ENCODE results near the gene ZDHHC12. TPM values are rescaled to one million over a fixed set of nuclear protein-coding genes. Genes with fewer than 3 reads are reported as not detected.
A peak's percentile ranks its signal among the peaks of the same experiment; 100 is the strongest.

The ZDHHC12 gene
- total and polyA plus RNA-seq, 2 donors (not counting 3 experiments of a cell fraction or from before 2014, with no cell fraction given), result 28.8 to 62.0 TPM

DNA sequence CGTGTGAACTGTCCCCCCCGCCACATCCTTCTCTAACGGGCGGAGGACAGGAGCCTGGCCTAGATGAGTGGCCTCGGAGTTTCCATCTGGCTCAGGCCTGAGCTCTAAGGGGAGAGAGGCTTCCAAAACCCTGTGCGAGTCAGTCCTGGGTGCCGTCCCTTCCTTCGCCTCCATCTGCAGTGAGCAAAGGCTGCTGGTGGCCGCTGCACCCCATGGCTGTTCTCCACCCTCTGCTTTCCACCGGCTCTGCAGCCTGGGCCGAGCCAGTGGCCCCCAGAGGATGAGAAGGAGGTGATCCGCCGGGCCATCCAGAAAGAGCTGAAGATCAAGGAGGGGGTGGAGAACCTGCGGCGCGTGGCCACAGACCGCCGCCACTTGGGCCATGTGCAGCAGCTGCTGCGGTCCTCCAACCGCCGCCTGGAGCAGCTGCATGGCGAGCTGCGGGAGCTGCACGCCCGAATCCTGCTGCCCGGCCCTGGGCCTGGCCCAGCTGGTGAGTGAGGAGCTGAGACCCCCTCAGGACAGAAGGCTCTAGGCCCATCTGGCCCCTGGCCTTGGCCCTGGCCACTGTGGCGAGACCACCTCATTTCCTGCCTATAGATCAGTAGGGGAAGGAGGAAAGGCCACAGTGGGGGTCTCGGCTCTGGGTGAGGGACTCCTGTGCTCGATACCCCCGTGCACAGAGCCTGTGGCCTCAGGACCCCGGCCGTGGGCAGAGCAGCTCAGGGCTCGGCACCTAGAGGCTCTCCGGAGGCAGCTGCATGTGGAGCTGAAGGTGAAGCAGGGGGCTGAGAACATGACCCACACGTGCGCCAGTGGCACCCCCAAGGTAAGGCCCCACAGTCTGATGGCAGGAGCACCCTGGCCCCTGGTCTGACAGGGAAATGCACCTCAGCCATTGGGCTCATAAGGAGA lies 18.6 kb downstream of the ZDHHC12 start:
- dilution Hi-C loops (cut with MboI; ENCODE audit: extremely low pct_ligation_motif_present, low sequenced_read_pairs), result no loop called here
- Histone ChIP-seq H3K4me2 (ENCODE audit: insufficient read depth, low read length) (no peak overlapping the region), H3K27me3 (ENCODE audit: control insufficient read depth in 2 of 2, insufficient read depth in 2 of 2, low read length in 2 of 2) (no peaks in the 10 kb centered on the region), H2AFZ (ENCODE audit: low read depth, low read length) (no peak overlapping the region), H3K4me3 (replicated peaks in 1 of 3; ENCODE audit: insufficient read depth in 1 of 3, low read depth in 1 of 3, low read length in 3 of 3) (no peak overlapping the region), H4K20me1 (replicated peaks; ENCODE audit: control insufficient read depth, extremely low read depth, insufficient read depth, low read length) (no peaks in the 10 kb centered on the region), H3K79me2 (ENCODE audit: control insufficient read depth, insufficient read depth, low read length) (peaks cover 10% of the 10 kb centered on the region), H3K9me1 (replicated peaks; ENCODE audit: control insufficient read depth, extremely low read depth, insufficient read depth, low read length) (no peaks in the 10 kb centered on the region), H3K4me1 (ENCODE audit: control insufficient read depth, extremely low read depth, insufficient read depth, low read length) (peaks cover 14% of the 10 kb centered on the region), H3K9me3 (replicated peaks; ENCODE audit: control insufficient read depth, insufficient read depth, low read length) (no peaks in the 10 kb centered on the region), H3K9ac (replicated peaks; ENCODE audit: extremely low read depth, insufficient read depth, low read length) (no peak overlapping the region), H3K36me3 (ENCODE audit: control insufficient read depth in 2 of 2, extremely low read depth in 1 of 2, insufficient read depth in 2 of 2, low read length in 2 of 2) (peaks cover 2 to 4% of the 10 kb centered on the region in 2 experiments), H3K27ac (ENCODE audit: insufficient read depth, low read depth, low read length) (no peak overlapping the region)
- POLR2A ChIA-PET, result interaction anchor here (0.5 kb wide), 1 partner anchor 11 kb away, joined by 6 read pairs; no protein-coding TSS in a partner anchor
- intact Hi-C loops (cut with micrococcal nuclease), result no loop called here
- CTCF ChIA-PET, result interaction anchor here (2.1 kb wide), 1 partner anchor 19 kb away, joined by 7 read pairs; the partner anchor contains the start of gene ZDHHC12
- DNase-seq (ENCODE audit: low read depth, low spot score) (no peak), FAIRE-seq (no peak)
- no TSS peak for BruUV-seq (replicated peaks)
- TF ChIP-seq FOS (IDR thresholded peaks at IDR 0.05; ENCODE audit: borderline replicate concordance, insufficient read depth, low read length), result no peak
- no peak for TF ChIP-seq POLR2A (IDR thresholded peaks at IDR 0.05; ENCODE audit: low read depth, low read length)
- no peak for TF ChIP-seq MYC (IDR thresholded peaks at IDR 0.05; ENCODE audit: low read depth, low read length)

DNA sequence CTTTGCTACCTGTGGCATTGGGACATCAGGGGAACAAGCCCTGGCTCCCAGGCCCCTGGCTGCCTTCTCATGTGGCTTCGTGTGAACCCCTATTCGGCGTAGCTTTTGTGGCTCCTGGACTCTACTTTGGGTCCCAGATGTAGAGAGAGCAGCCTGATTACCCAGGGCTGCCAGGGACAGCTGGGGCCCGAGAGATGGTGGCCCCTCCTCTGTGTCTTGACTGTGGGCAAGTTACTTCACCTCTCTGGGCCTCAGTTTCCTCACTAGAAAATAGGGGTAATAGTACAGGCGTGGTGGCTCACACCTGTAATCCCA lies 19.6 kb downstream of the ZDHHC12 start:
- Histone ChIP-seq H3K4me3 (replicated peaks in 1 of 3; ENCODE audit: insufficient read depth in 1 of 3, low read depth in 1 of 3, low read length in 3 of 3) (no peak overlapping the region), H4K20me1 (replicated peaks; ENCODE audit: control insufficient read depth, extremely low read depth, insufficient read depth, low read length) (no peaks in the 10 kb centered on the region), H3K79me2 (ENCODE audit: control insufficient read depth, insufficient read depth, low read length) (peaks cover 10% of the 10 kb centered on the region), H3K4me2 (ENCODE audit: insufficient read depth, low read length) (peak overlapping the region; percentile 68), H3K4me1 (ENCODE audit: control insufficient read depth, extremely low read depth, insufficient read depth, low read length) (peaks cover 14% of the 10 kb centered on the region), H3K36me3 (ENCODE audit: control insufficient read depth in 2 of 2, extremely low read depth in 1 of 2, insufficient read depth in 2 of 2, low read length in 2 of 2) (peaks cover 2 to 4% of the 10 kb centered on the region in 2 experiments), H3K9me1 (replicated peaks; ENCODE audit: control insufficient read depth, extremely low read depth, insufficient read depth, low read length) (no peaks in the 10 kb centered on the region), H3K27me3 (ENCODE audit: control insufficient read depth in 2 of 2, insufficient read depth in 2 of 2, low read length in 2 of 2) (no peaks in the 10 kb centered on the region), H3K9ac (replicated peaks; ENCODE audit: extremely low read depth, insufficient read depth, low read length) (no peak overlapping the region), H3K27ac (ENCODE audit: insufficient read depth, low read depth, low read length) (no peak overlapping the region), H3K9me3 (replicated peaks; ENCODE audit: control insufficient read depth, insufficient read depth, low read length) (no peaks in the 10 kb centered on the region), H2AFZ (ENCODE audit: low read depth, low read length) (no peak overlapping the region)
- DNase-seq (ENCODE audit: low read depth, low spot score) (no peak), FAIRE-seq (no peak)
- ChIA-PET CTCF (interaction anchor here (1.0 to 2.1 kb wide), 2 partner anchors 9 to 20 kb away, joined by 3 to 7 read pairs; partner anchors contain the start of gene ZDHHC12), POLR2A (no interaction called here)
- dilution Hi-C loops (cut with MboI; ENCODE audit: extremely low pct_ligation_motif_present, low sequenced_read_pairs) (no loop called here), intact Hi-C loops (cut with micrococcal nuclease) (no loop called here)
- TF ChIP-seq, protein P1, sequence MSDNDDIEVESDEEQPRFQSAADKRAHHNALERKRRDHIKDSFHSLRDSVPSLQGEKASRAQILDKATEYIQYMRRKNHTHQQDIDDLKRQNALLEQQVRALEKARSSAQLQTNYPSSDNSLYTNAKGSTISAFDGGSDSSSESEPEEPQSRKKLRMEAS (IDR thresholded peaks at IDR 0.05; ENCODE audit: insufficient read depth, insufficient read length), result no peak
- TF ChIP-seq JUN (IDR thresholded peaks at IDR 0.05; ENCODE audit: borderline replicate concordance, insufficient read depth, insufficient read length, low read depth) (no peak), POLR2A (IDR thresholded peaks at IDR 0.05; ENCODE audit: low read depth, low read length) (no peak), MYC (IDR thresholded peaks at IDR 0.05; ENCODE audit: low read depth, low read length) (no peak), FOS (IDR thresholded peaks at IDR 0.05; ENCODE audit: borderline replicate concordance, insufficient read depth, low read length) (no peak), POLR2AphosphoS5 (IDR thresholded peaks at IDR 0.05; ENCODE audit: insufficient read depth, low read depth, low read length) (no peak), EZH2 (IDR thresholded peaks at IDR 0.05; ENCODE audit: borderline replicate concordance, low read depth, low read length, severe bottlenecking) (no peak), GATA2 (IDR thresholded peaks at IDR 0.05; ENCODE audit: insufficient read depth, insufficient read length, low read depth, low read length) (no peak)
- TF ChIP-seq, protein P2, sequence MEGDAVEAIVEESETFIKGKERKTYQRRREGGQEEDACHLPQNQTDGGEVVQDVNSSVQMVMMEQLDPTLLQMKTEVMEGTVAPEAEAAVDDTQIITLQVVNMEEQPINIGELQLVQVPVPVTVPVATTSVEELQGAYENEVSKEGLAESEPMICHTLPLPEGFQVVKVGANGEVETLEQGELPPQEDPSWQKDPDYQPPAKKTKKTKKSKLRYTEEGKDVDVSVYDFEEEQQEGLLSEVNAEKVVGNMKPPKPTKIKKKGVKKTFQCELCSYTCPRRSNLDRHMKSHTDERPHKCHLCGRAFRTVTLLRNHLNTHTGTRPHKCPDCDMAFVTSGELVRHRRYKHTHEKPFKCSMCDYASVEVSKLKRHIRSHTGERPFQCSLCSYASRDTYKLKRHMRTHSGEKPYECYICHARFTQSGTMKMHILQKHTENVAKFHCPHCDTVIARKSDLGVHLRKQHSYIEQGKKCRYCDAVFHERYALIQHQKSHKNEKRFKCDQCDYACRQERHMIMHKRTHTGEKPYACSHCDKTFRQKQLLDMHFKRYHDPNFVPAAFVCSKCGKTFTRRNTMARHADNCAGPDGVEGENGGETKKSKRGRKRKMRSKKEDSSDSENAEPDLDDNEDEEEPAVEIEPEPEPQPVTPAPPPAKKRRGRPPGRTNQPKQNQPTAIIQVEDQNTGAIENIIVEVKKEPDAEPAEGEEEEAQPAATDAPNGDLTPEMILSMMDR (IDR thresholded peaks at IDR 0.05; ENCODE audit: extremely low read depth in 1 of 2, insufficient read depth in 1 of 2, low read depth in 1 of 2, low read length in 2 of 2), result no peak
- no TSS peak for BruUV-seq (replicated peaks)
